ENCODE measurements around the gene MRPL34. TPM values are rescaled to one million over a fixed set of nuclear protein-coding genes. Genes with fewer than 3 reads are reported as not detected.
A peak's percentile ranks its signal among the peaks of the same experiment; 100 is the strongest.

MRPL34 gene
- total RNA-seq, 1 donor from 2014 or later, result 9.0 TPM

DNA sequence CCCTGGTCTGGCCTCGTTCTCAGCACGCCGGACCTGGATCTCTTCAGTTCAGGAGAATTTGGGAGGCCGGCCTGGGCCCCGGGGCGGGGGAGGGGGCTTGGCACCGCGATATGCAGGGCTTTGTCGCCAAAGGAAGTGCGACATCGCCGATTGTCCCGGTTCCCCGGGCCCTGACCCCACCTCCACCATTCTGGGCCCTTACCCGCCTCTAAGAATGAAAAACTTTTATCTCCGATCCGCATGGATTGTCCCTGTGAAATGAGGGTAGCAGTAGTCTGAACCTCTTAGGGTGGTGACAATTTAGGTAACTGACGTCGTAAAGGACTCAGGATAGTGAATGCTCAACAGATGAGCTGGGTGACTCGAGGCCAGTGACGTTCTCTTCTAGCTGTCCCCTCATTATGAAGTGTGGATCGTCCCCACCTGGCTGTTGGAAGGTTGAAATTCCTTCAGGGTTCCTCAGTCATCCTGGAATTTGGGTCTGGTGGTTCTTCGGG, 4.3 kb downstream of the MRPL34 start:
- DNase-seq, result no peak

- DNase-seq, result no peak
These were observed 6.0 kb downstream of the MRPL34 start for GRCh38 chr19:17311455-17312188.

DNA sequence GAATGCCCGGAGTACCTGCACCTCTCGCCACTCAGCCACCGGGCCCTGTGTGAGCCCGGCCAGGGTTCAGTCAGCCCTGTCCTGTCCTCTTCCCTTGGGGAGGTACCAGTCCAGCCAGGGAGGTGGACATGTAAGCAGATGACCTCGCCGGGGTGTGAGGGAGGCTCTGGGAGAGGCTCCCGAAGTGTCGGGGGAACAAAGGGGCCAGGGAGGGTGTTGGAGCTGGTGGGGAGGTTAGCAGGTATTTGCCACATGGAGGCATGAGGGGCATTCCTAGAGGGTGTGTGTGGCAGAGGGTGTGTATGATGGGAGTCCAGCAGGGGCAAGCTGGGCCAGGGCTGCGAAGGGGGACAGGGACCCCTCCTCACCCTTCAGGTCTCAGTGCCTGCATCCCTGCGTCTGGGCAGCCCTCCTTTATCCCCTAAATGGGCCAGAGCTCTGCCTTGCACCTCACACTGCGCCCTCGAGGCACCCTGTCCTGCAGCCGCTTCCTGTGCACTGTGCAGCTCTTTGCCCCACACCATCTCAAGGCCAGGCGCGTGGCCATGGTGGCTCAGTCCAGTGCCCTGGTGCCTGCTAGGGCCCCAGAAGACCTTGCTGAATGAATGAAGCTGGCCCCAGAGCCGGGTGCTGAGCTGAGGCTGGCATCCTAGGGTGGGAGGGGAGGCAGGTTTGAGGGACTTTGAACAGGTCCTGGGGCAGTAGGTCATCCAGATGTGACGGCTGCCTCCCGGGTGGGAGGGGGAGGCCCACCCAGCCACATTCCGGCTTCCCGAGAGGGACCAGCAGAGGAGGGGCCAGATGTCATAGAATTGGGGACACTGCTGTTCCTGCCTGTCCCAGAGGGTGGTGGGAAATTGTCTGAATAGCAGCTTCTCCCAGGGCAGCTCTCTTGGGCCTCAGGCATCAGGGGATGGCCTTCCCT, 6.8 kb downstream of the MRPL34 start:
- no peak for DNase-seq

DNA sequence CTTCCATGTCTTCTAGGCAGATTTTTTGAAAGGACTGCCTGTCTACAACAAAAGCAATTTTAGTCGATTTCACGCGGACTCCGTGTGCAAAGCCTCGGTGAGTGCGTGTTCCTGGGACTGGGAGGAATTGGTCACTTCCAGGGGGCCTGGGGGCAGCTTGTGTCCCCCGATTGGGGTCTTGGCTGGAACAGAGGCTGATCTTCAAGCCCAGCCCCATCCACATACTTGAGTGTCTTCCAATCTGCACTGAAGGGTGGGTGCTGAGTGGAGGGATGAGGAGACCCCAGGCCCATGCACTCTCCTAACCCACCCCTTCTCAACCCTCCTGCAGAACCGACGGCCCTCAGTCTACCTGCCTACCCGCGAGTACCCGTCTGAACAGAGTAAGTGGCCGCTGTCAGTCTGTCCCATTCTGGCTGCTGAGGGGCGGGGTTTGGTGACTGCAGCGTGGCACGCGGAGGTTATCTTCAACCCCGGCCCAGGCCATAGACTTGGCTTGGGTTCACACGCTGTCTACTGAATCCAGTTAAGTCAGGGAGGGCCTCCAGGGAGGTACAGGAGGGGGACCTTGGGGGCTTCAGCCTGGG, 8.4 kb downstream of the MRPL34 start:
- DNase-seq, result no peak

- DNase-seq, result no peak
These were observed 13.3 kb downstream of the MRPL34 start for GRCh38 chr19:17318966-17319365.

GRCh38 chr19:17319473-17320238, 14.0 kb downstream of the MRPL34 start:
- DNase-seq, result no peak

DNA sequence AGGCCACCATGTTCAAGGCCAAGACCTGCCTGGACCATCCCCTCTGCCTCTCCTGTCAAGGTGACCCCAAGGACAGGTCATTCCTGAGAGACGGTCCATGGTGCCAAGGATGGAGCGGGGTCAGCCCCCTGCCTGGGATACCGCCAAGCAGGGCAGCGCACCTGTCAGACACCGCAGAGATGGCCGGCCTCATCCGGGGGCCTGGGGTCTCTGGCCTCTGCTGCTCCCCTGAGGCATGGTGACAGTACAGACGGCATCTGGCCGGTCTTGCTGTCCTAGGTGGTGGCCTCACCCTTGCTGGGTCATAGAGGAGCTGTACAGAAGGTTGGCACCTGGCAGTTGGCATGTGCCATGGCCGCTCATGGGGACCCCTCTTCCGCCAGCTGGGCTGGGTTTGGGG, 14.8 kb downstream of the MRPL34 start:
- DNase-seq, result no peak

- no peak for DNase-seq
These were observed 16.2 kb downstream of the MRPL34 start for GRCh38 chr19:17321655-17322489.

GRCh38 chr19:17322854-17323253, 17.2 kb downstream of the MRPL34 start:
- no peak for DNase-seq

GRCh38 chr19:17323300-17323963, 17.8 kb downstream of the MRPL34 start:
- no peak for DNase-seq

DNA sequence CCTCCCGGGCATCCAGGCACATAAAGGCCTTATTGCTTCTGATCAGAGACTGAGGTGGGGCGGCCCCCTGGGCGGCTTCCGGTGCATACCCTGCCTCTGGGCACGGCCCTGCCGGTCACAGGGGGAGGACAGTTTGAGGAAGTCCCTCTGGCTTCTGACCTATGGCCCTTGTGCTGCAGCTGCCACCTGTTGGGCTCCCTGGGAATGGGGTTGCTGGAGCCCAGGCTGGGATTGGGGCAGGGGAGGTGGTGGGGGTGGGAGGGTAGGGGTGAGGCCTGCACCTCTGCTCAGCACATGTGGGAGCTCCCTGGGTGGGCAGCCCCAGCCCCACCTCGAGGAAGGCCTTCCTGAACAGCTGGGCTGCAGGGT, 18.3 kb downstream of the MRPL34 start:
- DNase-seq, result no peak

- no peak for DNase-seq
These were observed 18.9 kb downstream of the MRPL34 start for GRCh38 chr19:17324357-17325114.

DNA sequence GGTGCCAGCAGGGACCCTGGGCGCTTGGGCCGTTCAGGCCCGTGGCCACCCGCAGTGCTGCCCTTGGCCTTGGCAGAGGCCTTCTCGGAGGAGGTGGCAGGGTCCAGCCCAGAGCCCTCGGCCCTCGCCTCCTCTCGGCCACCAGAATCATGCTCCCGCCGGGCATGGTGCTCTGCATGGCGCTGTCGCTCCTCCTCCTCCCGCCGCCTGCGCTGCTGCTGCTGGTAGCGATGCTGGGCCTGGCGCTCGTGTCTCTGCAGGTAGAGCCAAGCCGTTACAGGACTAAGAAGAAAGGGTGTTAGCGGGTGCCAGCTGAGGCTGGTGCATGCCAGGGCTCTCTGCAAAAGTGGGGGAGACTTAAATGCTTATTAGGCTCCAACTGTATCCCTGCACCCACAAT, 19.5 kb downstream of the MRPL34 start:
- no peak for DNase-seq

GRCh38 chr19:17325881-17326594, 20.4 kb downstream of the MRPL34 start:
- DNase-seq, result peak; percentile 26

- DNase-seq, result no peak
These were observed 20.9 kb downstream of the MRPL34 start for GRCh38 chr19:17326595-17326966.

DNA sequence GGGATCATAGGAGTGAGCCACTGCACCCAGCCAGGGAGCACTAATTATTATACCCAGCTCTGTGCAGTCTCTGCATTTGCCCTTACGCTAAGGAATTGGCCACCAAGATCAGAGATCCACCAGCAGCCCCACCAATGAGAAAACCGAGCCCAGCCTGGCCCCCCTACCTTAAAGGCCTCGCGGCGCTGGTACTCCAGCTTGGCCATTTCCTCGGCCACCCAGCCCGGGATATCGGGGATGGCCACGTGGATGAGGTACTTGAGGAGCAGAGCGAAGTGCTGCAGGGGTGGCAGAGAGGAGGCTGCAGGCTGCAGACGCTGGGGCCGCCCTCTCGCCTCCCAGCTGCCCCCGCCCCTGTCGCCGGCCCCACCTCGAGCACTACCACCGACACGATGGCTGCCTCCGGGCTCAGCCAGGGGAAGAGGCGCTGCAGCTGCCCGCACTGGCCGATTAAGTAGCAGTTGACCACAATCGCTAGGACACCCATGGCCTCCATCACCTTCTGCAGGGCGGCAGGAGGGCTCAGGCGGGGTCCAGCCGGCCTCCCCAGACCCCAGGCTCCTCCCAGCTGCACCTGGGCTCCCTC, 21.5 kb downstream of the MRPL34 start:
- no peak for DNase-seq

DNA sequence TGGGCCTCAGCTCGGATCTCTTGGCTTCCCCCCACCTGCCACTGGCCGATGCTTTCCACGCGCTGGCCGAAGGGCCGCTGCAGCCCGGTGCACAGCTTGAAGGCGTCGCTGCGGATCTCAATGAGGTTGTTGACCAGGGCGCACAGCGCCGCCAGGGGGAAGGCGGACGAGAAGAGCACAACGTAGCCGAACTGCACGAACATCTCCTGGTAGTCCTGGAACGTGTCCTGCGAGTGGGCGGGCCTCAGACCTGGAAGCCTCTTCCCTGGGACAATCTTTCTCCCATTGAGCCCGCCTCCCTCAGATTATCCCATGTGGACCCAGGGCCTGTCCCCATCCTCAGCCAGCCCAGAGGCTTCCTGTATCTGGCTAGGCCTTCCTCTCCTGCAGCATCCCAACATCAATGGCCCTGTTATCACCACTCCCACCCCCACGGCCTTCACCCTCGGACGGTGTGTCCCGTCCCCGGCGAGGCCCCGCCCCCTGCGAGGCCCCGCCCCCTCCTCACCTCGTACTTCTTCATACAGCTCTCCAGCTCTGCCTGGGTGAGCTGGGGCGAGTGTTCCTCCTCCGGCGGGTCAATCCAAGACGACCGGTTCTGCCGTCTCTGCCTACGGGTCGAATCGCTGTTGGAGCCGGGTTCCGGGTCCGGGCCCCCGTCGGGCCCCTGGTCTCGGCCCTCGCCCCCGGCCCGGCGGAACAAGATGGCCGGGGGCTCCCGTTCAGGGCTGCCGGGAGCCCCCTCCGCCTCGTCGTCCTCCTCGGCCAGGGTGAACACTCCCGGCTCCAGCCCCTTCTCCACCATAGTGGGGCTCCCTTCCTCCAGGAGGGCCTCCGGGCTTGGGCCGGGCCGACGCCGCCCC, 22.2 kb downstream of the MRPL34 start:
- no peak for DNase-seq

Measured in occipital lobe (tissue), 2 donors.